IMR-90 (cell line): ENCODE results near the gene RASGRP4.

Experiments used
- CEBPB ChIP-seq: IDR thresholded peaks from 2 replicates; pipeline ENCODE4 v1.6.1; 2012; ENCODE audit warnings: low read depth, low read length, improper control_type of control experiment
- CHD1 ChIP-seq: IDR thresholded peaks from 2 replicates; pipeline ENCODE4 v1.6.1; 2012; ENCODE audit warnings: low read depth, low read length, improper control_type of control experiment
- POLR2A ChIP-seq: IDR thresholded peaks from 2 replicates; pipeline ENCODE4 v1.6.1; 2012; ENCODE audit warnings: mild to moderate bottlenecking, low read depth, low read length
- RAD21 ChIP-seq: IDR thresholded peaks from 2 replicates; pipeline ENCODE4 v1.6.1; 2012; ENCODE audit warnings: low read length, improper control_type of control experiment
- RCOR1 ChIP-seq: IDR thresholded peaks from 2 replicates; pipeline ENCODE4 v1.6.1; 2012; ENCODE audit warnings: mild to moderate bottlenecking, low read length, improper control_type of control experiment; ENCODE audit not compliant: insufficient replicate concordance
- RFX5 ChIP-seq: IDR thresholded peaks from 2 replicates; pipeline ENCODE4 v1.8.0; 2012; ENCODE audit warnings: low read depth, mild to moderate bottlenecking, low read length, moderate library complexity
- USF2 ChIP-seq: fragments of 150-350 bp; IDR thresholded peaks from 2 replicates; pipeline ENCODE4 v1.6.1; 2017; ENCODE audit warnings: mild to moderate bottlenecking, antibody characterized with exemption, low read length, low read depth
- TF ChIP-seq, protein P1 (sequence below): conservative IDR thresholded peaks from 2 replicates; pipeline ENCODE4 v1.5.1; 2012; ENCODE audit warnings: mild to moderate bottlenecking, low read depth, low read length, improper control_type of control experiment

DNA sequence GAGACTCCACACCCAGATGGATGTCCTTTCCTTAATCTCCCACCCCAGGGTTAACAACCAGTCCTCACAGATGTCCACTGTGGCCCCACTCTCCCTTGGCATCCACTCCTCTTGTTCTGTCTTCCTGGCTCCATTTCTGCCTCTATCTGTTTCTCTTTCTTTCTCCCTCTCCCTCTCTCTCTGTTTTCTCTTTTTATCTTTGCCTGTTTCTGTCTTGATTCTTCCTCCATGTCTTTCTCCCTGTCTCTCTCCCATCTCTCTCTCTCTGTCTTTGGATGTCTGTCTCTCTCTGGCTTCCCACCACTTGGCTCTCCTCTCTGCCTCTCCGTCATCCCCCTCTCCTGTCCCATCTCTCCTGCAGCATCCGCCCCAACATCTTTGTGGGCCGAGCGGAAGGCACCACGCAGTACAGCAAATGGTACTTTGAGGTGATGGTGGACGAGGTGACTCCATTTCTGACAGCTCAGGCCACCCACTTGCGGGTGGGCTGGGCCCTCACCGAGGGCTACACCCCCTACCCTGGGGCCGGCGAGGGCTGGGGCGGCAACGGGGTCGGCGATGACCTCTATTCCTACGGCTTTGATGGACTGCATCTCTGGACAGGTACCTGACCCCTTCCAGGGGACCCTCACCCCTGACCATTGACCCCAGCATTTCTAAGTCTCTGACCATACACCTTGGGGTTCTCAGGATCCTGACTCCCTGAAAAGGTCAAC is 31.8 kb upstream of the RASGRP4 start:
- TF ChIP-seq, protein P1, sequence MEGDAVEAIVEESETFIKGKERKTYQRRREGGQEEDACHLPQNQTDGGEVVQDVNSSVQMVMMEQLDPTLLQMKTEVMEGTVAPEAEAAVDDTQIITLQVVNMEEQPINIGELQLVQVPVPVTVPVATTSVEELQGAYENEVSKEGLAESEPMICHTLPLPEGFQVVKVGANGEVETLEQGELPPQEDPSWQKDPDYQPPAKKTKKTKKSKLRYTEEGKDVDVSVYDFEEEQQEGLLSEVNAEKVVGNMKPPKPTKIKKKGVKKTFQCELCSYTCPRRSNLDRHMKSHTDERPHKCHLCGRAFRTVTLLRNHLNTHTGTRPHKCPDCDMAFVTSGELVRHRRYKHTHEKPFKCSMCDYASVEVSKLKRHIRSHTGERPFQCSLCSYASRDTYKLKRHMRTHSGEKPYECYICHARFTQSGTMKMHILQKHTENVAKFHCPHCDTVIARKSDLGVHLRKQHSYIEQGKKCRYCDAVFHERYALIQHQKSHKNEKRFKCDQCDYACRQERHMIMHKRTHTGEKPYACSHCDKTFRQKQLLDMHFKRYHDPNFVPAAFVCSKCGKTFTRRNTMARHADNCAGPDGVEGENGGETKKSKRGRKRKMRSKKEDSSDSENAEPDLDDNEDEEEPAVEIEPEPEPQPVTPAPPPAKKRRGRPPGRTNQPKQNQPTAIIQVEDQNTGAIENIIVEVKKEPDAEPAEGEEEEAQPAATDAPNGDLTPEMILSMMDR: no peak
- TF ChIP-seq POLR2A (no peak), USF2 (no peak), CEBPB (no peak), RAD21 (no peak), RCOR1 (no peak), CHD1 (no peak), RFX5 (no peak)
